GM04504 (cell line): ENCODE data around the gene CCT7.
A peak's percentile ranks its signal among the peaks of the same experiment; 100 is the strongest.
"Not testable (repeated sequence)": the region's sequence is repeated elsewhere in the genome, so short reads cannot be mapped to it uniquely, and the experiment has no call there.

Experiments
- DNase-seq: peaks from one replicate; pipeline ENCODE4 v3.0.0-alpha.2; 2012; ENCODE audit warnings: low read depth

Gene CCT7

DNA sequence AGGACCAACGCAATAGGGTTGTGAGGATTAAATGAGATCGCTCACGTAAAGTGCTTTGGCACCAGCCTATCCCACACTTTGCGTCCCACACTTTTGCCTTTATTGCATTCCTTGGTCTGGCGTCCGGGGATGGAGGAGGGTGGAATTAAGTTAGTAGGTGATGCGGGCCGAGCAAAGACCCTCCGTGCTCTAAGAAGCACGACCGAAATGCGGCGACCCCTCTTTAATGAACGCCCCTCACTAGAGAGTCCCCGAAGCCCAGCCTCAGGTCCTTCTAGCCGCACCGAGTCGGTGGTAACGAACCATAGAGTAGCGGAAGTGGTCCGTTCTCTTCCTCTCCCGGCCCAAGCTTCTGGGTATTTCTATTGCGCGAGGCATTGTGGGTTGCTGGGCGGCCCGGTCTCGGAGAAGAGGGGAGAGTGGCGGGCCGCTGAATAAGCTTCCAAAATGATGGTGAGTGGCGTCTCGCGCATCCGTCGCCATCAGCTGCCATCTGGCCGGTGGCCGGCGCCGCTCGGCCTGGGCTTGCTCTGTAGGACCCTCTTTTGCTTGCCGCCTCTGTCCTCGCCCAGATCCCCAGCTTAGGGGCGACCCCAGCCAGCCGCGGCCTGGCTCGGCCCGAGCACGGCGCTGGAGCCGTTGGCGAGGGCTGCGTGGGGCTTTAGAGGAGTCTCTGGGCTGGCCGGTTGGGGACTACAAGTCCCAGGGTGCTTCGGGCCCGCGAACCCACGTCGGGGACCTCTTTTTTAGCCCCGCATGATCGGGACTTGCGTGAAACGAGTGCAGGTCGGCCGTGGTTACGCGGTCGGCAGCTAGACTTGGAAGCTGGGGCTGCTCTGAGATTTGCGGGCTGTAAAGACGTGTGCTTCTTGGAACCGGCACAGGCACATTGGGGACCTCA is at the start of gene CCT7:
CCT7 (plus strand) TSS at position 377 of the 901 bp plus-strand sequence; CDS start at position 448, 71 bp downstream.
- peak; percentile 71 for DNase-seq

GRCh38 chr2:73185965-73186364 is 48.1 kb upstream of the CCT7 start:
- no peak for DNase-seq

- no peak for DNase-seq
Observed at GRCh38 chr2:73187549-73187948, 46.6 kb upstream of the CCT7 start.

- DNase-seq = no peak
Observed at GRCh38 chr2:73197579-73197978, 36.5 kb upstream of the CCT7 start.

DNA sequence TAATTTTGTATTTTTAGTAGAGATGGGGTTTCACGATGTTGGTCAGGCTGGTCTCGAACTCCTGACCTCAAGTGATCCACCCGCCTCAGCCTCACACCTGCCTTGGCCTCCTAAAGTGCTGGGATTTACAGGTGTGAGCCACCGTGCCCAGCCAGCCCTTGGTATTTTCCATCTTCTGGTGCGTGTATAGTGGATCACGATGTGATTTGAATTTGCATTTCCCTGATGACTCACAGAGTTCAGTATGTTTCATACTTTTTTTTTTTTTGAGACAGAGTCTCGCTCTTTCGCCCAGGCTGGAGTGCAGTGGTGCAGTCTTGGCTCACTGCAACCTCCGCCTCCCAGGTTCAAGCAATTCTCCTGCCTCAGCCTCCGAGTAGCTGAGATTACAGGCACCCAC is 33.8 kb upstream of the CCT7 start:
- not testable (repeated sequence) for DNase-seq

DNA sequence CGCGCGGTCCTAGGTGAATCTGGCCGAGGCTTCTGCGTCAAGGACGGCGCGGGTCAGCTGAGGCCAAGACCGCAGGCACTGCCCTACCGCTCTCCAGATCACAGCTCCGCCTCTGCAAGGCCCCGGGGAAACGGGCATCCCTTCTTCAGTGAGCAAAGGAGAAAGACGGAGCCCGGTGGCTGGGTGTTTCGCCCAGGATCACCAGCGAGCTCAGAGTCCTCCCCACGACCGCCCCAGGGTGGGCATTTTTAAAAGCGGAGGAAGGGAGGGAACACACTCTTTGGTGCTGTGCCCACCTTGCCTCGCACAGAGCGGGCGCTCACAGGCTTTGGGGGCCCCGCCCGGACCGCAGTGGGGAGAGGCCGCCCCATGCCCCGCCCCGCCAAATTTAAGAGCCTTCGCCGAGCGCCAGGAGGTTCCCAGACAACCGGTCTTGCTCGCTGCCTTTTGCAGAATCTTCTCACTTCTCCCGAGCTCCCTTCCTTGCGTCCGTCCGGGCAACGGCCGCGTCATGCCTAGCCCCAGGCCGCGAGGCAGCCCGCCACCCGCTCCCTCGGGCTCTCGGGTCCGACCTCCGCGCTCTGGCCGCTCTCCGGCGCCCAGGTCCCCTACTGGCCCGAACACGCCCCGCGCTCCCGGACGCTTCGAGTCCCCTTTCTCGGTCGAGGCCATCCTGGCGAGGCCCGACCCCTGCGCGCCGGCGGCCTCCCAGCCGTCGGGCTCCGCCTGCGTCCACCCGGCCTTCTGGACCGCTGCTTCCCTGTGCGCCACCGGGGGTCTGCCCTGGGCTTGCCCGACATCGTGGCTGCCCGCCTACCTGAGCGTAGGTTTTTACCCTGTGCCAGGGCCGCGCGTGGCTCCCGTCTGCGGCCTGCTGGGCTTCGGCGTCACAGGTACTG is 31.7 kb upstream of the CCT7 start, which contains the start of gene NOTO:
NOTO (plus strand) TSS at position 419 of the 899 bp plus-strand sequence; CDS start at position 512, 93 bp downstream.
- no peak for DNase-seq

DNA sequence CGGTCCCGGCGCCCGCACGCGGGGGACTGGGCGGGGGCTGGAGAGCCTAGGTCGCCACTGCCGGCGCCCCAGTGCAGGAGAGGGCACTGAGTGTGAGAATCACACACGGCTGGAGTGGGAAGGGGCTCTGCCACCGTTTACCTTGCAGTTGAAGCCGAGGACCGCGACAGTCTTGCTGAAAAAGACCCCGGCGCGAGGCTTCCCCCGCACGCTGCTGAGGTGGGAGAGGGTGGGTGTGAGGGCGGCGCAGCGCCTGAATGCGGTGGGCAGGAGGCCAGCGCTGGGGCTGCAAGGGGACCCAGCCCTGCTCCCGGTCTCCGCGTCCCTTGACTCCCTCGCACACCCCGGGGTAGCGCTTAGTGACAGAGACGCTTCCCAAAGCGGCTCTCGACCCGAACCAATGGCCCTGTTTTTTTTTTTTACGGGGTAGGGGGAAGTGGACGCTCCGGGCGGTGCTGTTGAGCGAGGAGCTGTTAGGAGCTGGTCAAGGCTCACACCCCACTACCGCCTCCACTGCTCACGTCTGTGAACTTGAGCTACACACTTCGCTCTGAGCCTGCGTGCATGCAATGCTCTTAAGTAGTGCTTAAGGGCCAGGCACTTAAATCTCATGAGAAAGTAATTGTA is 30.9 kb upstream of the CCT7 start:
- DNase-seq = no peak

DNA sequence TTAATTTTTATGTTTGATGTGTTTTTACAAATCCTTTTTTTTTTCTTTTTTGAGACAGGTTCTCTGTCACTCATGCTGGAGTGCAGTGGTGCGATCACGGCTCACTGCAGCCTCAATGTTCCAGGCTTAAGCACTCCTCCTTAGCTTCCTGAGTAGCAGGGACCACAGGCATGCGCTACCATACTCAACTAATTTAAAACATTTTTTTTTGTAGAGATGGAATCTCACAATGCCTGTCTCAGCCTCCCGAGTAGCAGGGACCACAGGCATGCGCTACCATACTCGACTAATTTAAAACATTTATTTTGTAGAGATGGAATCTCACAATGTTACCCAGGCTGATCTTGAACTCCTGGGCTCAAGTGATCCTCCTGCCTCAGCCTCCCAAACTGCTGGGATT is 28.5 kb upstream of the CCT7 start:
- DNase-seq = no peak

GRCh38 chr2:73208258-73208657 is 25.9 kb upstream of the CCT7 start:
- no peak for DNase-seq

DNA sequence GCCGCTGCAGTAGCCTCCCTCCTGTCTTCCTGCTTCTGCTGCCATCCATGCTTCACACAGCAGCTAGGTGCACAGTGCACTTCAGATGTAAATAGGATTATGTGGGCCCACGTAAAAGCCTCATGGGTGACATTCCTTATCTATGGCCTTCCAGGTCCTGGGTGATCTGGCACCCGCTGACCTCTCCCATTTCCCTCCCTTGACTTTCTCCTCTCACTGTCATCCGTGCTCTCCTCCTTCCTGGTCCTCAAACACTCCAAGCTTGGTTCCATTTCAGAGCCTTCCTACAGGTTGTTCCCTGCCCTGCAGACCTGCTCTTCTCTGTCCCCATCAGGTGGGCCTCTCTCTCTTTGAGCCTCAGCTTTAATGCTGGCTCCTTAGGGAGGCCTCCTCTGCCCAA is 24.1 kb upstream of the CCT7 start:
- DNase-seq = no peak

DNA sequence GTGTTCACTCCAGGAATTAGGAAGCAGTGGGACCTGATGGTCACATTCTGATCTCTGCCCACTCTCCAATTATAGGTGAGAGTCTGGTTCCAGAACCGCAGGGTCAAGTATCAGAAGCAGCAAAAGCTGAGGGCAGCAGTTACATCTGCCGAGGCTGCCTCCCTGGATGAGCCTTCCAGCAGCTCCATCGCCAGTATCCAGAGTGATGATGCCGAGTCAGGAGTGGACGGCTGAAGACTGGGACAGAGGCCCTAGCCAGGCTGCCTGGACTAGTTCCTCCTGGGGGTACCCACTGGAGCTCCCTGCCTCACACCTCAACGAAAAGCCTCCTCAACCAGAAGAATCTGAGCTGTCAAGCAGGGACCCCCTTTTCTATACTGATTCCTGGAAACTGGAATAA is 23.4 kb upstream of the CCT7 start:
- no peak for DNase-seq

- DNase-seq = no peak
Observed at GRCh38 chr2:73212098-73212447, 22.0 kb upstream of the CCT7 start.

DNA sequence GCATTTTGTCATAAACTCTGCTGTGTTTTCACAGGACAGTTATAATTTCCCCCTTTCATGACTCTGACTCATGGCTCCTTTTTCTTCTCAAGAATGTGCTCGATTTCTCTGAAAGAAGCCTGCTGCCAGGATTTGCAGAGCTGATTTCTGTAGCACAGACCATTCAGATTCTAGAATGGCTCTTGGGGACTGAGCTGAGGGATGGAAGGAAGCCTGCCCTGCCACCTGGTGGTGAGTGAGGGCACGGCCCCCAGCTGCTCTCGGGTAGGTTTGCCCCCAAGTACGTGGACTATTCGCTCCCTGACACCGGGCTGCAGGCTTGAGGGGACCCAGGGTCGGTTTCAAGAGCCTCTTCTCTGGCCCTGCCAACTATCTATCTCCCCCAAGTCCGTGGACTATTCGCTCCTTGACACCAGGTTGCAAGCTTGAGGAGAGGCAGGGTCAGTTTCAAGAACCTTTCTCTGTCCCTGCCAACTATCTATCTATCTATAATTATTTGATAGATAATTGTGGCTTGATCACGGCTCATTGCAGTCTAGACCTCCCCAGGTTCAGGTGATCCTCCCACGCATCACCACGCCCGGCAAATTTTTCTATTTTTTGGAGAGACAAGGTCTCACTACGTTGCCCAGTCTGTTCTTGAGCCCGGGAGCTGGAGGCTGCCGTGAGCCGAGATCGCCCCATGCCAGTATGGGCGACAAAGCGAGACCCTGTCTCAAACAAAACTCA is 21.5 kb upstream of the CCT7 start:
- peak; percentile 66 for DNase-seq

DNA sequence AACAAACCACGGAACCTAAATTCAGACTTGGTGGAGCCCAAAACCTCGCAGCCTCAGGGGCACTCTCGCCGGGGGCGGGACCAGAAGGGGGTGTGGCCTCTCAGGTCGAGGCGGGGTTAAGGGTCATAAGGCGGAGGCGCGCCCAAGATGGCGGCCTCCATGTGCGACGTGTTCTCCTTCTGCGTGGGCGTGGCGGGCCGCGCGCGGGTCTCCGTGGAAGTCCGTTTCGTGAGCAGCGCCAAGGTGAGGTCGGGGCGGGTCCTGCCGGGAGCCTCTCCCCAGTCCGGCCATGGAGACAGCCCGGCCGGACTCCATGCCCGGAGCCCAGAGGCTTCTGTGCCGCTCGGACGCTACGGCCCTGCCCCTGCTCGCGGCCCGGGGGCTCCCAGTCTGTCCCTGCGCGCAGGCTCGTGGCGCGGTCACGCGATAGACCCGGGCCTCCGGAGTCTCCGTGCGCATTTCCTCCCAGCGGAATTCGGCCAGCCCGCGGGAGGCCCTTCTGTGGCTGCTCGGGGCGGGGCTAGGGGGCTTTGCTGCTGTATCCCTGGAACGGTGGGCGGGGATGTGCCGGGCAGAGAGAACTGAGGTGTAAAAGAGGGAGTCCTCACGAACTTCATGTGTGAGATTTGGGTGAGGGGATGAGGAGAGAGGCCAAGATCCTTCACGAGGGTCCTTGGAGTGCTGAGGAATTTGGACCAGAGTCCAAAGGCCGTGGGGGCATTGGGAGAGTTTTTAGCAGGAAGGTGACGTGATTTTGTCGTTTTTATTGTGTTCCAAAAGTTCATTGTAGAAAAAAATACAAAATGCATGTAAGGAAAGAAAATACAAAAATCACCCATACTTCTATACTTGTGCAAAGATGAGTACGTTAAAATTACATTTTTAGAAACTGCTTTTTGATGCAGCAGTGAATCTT is 19.7 kb upstream of the CCT7 start, which contains the start of gene SMYD5:
SMYD5 (plus strand) TSS at position 126 of the 916 bp plus-strand sequence; CDS start at position 148, 22 bp downstream.
- peak; percentile 43 for DNase-seq

DNA sequence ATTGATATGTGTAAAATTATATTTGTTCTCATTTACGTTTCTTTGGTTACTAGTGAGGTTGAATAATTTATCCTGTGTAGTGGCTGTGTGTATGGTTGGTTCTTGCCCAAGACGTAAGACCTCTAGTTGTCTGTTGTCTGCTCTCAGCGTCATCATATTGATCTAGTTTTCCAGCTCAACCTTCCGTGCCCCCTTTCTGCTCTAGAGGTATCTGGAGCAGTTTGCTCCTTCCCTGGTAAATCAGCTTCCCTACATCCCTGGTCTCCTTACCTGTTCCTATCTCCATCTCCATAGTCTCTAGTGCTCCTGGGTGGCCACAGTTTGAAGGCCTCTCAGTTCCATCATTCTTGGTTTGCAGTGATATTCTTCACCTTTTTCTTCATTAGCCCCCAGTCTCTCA is 18.9 kb upstream of the CCT7 start:
- DNase-seq = no peak

DNA sequence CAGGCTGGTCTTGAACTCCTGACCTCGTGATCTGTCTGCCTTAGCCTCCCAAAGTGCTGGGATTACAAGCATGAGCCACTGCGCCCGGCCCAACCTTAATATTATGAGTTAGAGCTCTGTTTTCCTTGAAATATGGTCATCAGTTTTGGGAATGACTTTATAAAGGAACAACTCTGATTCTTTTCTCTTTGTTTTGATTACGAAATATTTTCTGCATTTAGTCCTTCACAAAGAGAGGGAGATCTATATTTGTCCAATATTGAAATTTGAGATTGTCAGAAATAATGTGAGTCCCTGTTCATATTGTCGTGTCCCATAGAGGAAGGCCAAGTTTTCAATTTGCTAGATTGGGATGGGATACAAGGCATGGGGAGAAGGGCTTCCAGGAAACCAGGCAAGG is 16.9 kb upstream of the CCT7 start:
- DNase-seq = no peak

GRCh38 chr2:73217826-73218225 is 16.3 kb upstream of the CCT7 start:
- DNase-seq = no peak

- no peak for DNase-seq
Observed at GRCh38 chr2:73218298-73218697, 15.8 kb upstream of the CCT7 start.

- no peak for DNase-seq
Observed at GRCh38 chr2:73223821-73224220, 10.3 kb upstream of the CCT7 start.
